Measurements from ENCODE around the gene TCAP. TPM values are rescaled to one million over a fixed set of nuclear protein-coding genes. Genes with fewer than 3 reads are reported as not detected.

Gene TCAP
- total RNA-seq, 1 experiment from 2014 or later = 2.1 TPM

DNA sequence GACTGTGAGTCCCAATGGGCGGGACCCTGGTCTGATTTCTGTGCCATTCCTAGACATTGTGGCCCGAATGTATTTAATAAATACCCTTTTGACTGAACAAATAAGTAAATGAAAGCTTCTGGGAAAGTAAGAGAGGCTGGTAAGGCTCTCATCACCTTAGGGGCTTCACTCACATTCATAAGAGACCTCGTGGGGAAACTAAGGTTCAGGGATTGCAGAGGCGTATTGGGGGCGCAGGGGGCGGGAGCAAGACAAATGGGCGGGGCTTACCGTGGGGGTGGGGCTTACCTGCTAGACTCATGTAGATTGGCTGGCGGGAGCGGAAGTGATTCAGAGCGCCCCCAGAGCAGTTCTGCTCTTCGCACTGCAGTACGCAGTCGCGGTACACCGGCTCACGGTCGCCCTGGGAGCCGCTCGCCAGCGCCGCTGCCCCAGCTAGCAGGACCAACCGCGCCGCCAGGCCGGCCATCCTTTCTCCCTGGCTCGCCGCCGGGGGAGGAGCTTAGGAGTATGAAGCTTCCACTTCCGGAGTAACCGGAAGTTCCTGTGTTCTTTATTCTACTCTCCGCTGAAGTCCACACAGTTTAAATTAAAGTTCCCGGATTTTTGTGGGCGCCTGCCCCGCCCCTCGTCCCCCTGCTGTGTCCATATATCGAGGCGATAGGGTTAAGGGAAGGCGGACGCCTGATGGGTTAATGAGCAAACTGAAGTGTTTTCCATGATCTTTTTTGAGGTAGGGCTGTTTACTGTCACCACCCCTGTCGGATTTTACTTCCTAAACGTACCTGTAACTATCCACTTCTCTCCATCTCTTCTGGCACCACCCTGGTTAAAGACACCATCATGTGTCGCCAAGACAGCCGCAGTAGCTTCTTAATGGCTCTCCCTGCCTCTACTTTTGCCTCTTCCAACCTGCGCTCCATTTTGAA, 22.7 kb downstream of the TCAP start, which contains the start of gene PGAP3:
TSS of gene PGAP3 (minus strand) at position 512 of the 929 bp plus-strand sequence. CDS start at position 469, 43 bp downstream.
- H3K9me3 Mint-ChIP-seq = no peaks in the 10 kb centered on the region

More for the DNA sequence above, 22.7 kb downstream of the TCAP start, which contains the start of gene PGAP3:
- Histone ChIP-seq H3K56ac (ENCODE audit: insufficient read length, low read depth, low read length) (peak within 1 kb of the TSS; percentile 12), H3K79me2 (ENCODE audit: insufficient read depth, low read length) (no peaks in the 10 kb centered on the region), H3K4me2 (ENCODE audit: insufficient read depth, insufficient read length, low read length) (peak within 1 kb of the TSS; percentile 76), H2BK5ac (ENCODE audit: insufficient read length, low read length) (no peak within 1 kb of the TSS), H3K27ac (ENCODE audit: insufficient read length, low read depth, low read length) (peak within 1 kb of the TSS; percentile 74), H3K4me1 (ENCODE audit: insufficient read depth, low read length) (peaks cover 12% of the 10 kb centered on the region), H3K9ac (ENCODE audit: extremely low read depth, insufficient read length, low read length) (peak within 1 kb of the TSS; percentile 85), H3K23ac (ENCODE audit: insufficient read length, low read depth, low read length) (no peak within 1 kb of the TSS), H4K20me1 (ENCODE audit: control insufficient read depth, insufficient read depth, insufficient read length) (no peaks in the 10 kb centered on the region), H3K79me1 (ENCODE audit: insufficient read depth, low read depth, low read length, poor library complexity, severe bottlenecking) (no peaks in the 10 kb centered on the region), H3K14ac (ENCODE audit: insufficient read depth, low read length) (peak within 1 kb of the TSS; percentile 99), H3K27me3 (ENCODE audit: insufficient read depth, low read length) (no peaks in the 10 kb centered on the region), H4K5ac (ENCODE audit: insufficient read length, low read depth, low read length) (peak within 1 kb of the TSS; percentile 27), H2BK120ac (ENCODE audit: low read depth, low read length, poor library complexity, severe bottlenecking) (peak within 1 kb of the TSS; percentile 71), H2AFZ (ENCODE audit: low read length) (no peak within 1 kb of the TSS), H2BK20ac (ENCODE audit: low read depth, low read length, poor library complexity, severe bottlenecking) (no peak within 1 kb of the TSS), H2BK12ac (ENCODE audit: insufficient read length, low read depth, low read length) (no peak within 1 kb of the TSS), H3K9me3 (ENCODE audit: control insufficient read depth, low read depth, low read length) (no peaks in the 10 kb centered on the region), H3K4ac (ENCODE audit: low read depth, low read length) (no peak within 1 kb of the TSS), H3K18ac (ENCODE audit: insufficient read length, low read depth, low read length) (peak within 1 kb of the TSS; percentile 99), H2AK5ac (ENCODE audit: insufficient read length, low read length) (no peak within 1 kb of the TSS), H2BK15ac (ENCODE audit: low read depth, low read length) (no peak within 1 kb of the TSS), H4K91ac (ENCODE audit: insufficient read length, low read depth, low read length) (no peak within 1 kb of the TSS), H3K23me2 (ENCODE audit: insufficient read length, low read depth, low read length, poor library complexity, severe bottlenecking) (peaks cover 9% of the 10 kb centered on the region), H3T11ph (ENCODE audit: low read length) (no peak within 1 kb of the TSS), H4K8ac (replicated peaks; ENCODE audit: insufficient read length, low read depth, low read length) (no peak within 1 kb of the TSS)
- peak within 1 kb of the TSS; percentile 85 to 88 for H3K4me3 Mint-ChIP-seq
- TF ChIP-seq, protein P1, sequence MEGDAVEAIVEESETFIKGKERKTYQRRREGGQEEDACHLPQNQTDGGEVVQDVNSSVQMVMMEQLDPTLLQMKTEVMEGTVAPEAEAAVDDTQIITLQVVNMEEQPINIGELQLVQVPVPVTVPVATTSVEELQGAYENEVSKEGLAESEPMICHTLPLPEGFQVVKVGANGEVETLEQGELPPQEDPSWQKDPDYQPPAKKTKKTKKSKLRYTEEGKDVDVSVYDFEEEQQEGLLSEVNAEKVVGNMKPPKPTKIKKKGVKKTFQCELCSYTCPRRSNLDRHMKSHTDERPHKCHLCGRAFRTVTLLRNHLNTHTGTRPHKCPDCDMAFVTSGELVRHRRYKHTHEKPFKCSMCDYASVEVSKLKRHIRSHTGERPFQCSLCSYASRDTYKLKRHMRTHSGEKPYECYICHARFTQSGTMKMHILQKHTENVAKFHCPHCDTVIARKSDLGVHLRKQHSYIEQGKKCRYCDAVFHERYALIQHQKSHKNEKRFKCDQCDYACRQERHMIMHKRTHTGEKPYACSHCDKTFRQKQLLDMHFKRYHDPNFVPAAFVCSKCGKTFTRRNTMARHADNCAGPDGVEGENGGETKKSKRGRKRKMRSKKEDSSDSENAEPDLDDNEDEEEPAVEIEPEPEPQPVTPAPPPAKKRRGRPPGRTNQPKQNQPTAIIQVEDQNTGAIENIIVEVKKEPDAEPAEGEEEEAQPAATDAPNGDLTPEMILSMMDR (conservative IDR thresholded peaks at IDR 0.05) = no peak
- WGBS (ENCODE audit: extremely low coverage, insufficient read length, low lambda C conversion rate) = no CpG with 5 or more reads among the region's 45 CpGs
- H3K27me3 Mint-ChIP-seq (ENCODE audit: low read depth) = no peaks in the 10 kb centered on the region
- peaks cover 37 to 38% of the 10 kb centered on the region in 2 experiments for H3K4me1 Mint-ChIP-seq
- peak; percentile 96 for DNase-seq
- H3K27ac Mint-ChIP-seq = peak within 1 kb of the TSS; percentile 96 to 99 (median 98)
- H3K36me3 Mint-ChIP-seq (ENCODE audit: insufficient read depth in 1 of 3, low read depth in 3 of 3) = peaks cover 6 to 26% (median 18%) of the 10 kb centered on the region in 3 experiments
